GM12878 (cell line): ENCODE measurements around the gene FAM20A. TPM values are rescaled to one million over a fixed set of nuclear protein-coding genes. Genes with fewer than 3 reads are reported as not detected.

ENCODE experiments used
- ATAC-seq: fragments of 200-7000 bp; cut with Tn5 transposase; 3 replicates; pipeline ENCODE4 v1.9.1; 2020; ENCODE audit warnings: mild to moderate bottlenecking, moderate library complexity
- BruUV-seq: library from RNA; stranded (reverse); fragments of 400-500 nt; replicated peaks from 2 replicates; lab custom pipeline; 2021; lab: Mats Ljungman, UMichigan
- CTCF ChIA-PET: fragments of 300-600 bp; sonication (Branson Sonifier 250); formaldehyde crosslinking; extraction: SDS; loops from one replicate; lab custom pipeline; 2021; ENCODE audit warnings: inconsistent platforms; lab: Yijun Ruan, JAX
- POLR2A ChIA-PET: fragments of 350-600 bp; formaldehyde crosslinking; extraction: SDS; loops from one replicate; lab custom pipeline; 2021; ENCODE audit warnings: inconsistent platforms; lab: Charles Lee
- RAD21 ChIA-PET: fragments of 300-600 bp; sonication (Branson Sonifier 250); formaldehyde crosslinking; loops from one replicate; lab custom pipeline; 2023; ENCODE audit warnings: antibody characterized with exemption; ENCODE audit not compliant: unreplicated experiment; lab: Charles Lee
- SMC1A ChIA-PET: fragments of 300-600 bp; sonication (Branson Sonifier 250); formaldehyde crosslinking; loops from one replicate; lab custom pipeline; 2023; ENCODE audit not compliant: unreplicated experiment, uncharacterized antibody; lab: Charles Lee
- DNase-seq: peaks from one replicate; pipeline ENCODE4 v3.0.0-alpha.2; 2011; ENCODE audit warnings: low read depth, low spot score
- FAIRE-seq: peaks from 3 replicates; lab custom pipeline; 2011; peaks lifted over from hg19 to GRCh38; lab: Jason Lieb, UNC
- H2AFZ ChIP-seq: 2 replicates; pipeline ENCODE4 v1.6.0; 2011; ENCODE audit warnings: low read depth, low read length, control low read depth; ENCODE audit not compliant: control insufficient read depth
- H3K27ac ChIP-seq: 2 replicates; pipeline ENCODE4 v1.5.1; 2011; ENCODE audit warnings: control low read depth; ENCODE audit not compliant: control insufficient read depth, insufficient read depth
- H3K27me3 ChIP-seq, 2 experiments: replicated peaks in 1 of 2; 2 replicates each; pipeline versions ENCODE4 v1.6.0 to v1.6.1; 2011; ENCODE audit warnings: low read length in 1 of 2; ENCODE audit not compliant: control insufficient read depth in 2 of 2, insufficient read depth in 2 of 2
- H3K36me3 ChIP-seq, 2 experiments: 2 replicates each; pipeline ENCODE4 v1.5.1; 2011; ENCODE audit warnings: low read length in 1 of 2; ENCODE audit not compliant: control insufficient read depth in 2 of 2, insufficient read depth in 2 of 2
- H3K4me1 ChIP-seq: 2 replicates; pipeline ENCODE4 v1.6.1; 2011; ENCODE audit warnings: mild to moderate bottlenecking, low read length, moderate library complexity, mixed read lengths; ENCODE audit not compliant: control insufficient read depth, insufficient read depth
- H3K4me2 ChIP-seq: 2 replicates; pipeline ENCODE4 v1.6.0; 2011; ENCODE audit warnings: control low read depth; ENCODE audit not compliant: control insufficient read depth, insufficient read depth
- H3K4me3 ChIP-seq: fragments of 200-600 bp; sonication (generic); 2 replicates; pipeline ENCODE4 v1.5.1; 2016
- H3K79me2 ChIP-seq: 2 replicates; pipeline ENCODE4 v1.6.0; 2011; ENCODE audit warnings: low read length; ENCODE audit not compliant: control insufficient read depth, insufficient read depth
- H3K9ac ChIP-seq: 2 replicates; pipeline ENCODE4 v1.8.0; 2011; ENCODE audit warnings: low read length, control low read depth, mixed read lengths; ENCODE audit not compliant: control insufficient read depth, insufficient read depth
- H3K9me3 ChIP-seq: replicated peaks from 3 replicates; pipeline ENCODE4 v1.5.1; 2011; ENCODE audit warnings: mild to moderate bottlenecking, low read length; ENCODE audit not compliant: control insufficient read depth, insufficient read depth
- H4K20me1 ChIP-seq: 2 replicates; pipeline ENCODE4 v1.6.0; 2011; ENCODE audit not compliant: control insufficient read depth, insufficient read depth
- ETV6 ChIP-seq, 2 experiments: fragments of 450-650 bp in 1 of 2; IDR thresholded peaks in 1 of 2; conservative IDR thresholded peaks in 1 of 2; 2 replicates each; pipeline ENCODE4 v1.6.1; 2014; ENCODE audit warnings: antibody characterized with exemption in 1 of 2, borderline replicate concordance in 1 of 2, low read depth in 1 of 2, mild to moderate bottlenecking in 1 of 2, moderate library complexity in 1 of 2
- MXI1 ChIP-seq: fragments of 150-350 bp; IDR thresholded peaks from 2 replicates; pipeline ENCODE4 v1.6.1; 2011; ENCODE audit warnings: low read depth, mild to moderate bottlenecking, inconsistent platforms, low read length, improper control_type of control experiment
- MYB ChIP-seq: fragments of 150-350 bp; IDR thresholded peaks from 2 replicates; pipeline ENCODE4 v1.6.1; 2014; ENCODE audit warnings: mild to moderate bottlenecking, low read depth, low read length, borderline replicate concordance
- NFYB ChIP-seq: IDR thresholded peaks from 2 replicates; pipeline ENCODE4 v1.6.1; 2011; ENCODE audit warnings: low read depth, mild to moderate bottlenecking, low read length, improper control_type of control experiment, moderate library complexity; ENCODE audit not compliant: insufficient read depth
- SMARCA5 ChIP-seq: fragments of 450-650 bp; IDR thresholded peaks from 2 replicates; pipeline ENCODE4 v1.6.1; 2017; ENCODE audit warnings: mild to moderate bottlenecking
- SRF ChIP-seq, 2 experiments: IDR thresholded peaks; 2 replicates each; pipeline ENCODE4 v1.6.1; 2011; ENCODE audit warnings: low read depth in 2 of 2, low read length in 2 of 2, mild to moderate bottlenecking in 1 of 2, moderate library complexity in 1 of 2
- WGBS: methylation state at CpG from one replicate; pipeline ENCODE4 v1.1.6; 2016; ENCODE audit warnings: low lambda C conversion rate; ENCODE audit not compliant: insufficient replicate concordance, insufficient coverage; ENCODE audit errors: missing lambda C conversion rate; 5-methylcytosine and 5-hydroxymethylcytosine counted together
- in situ Hi-C: fragments of 300-500 bp; cut with MboI; formaldehyde crosslinking; loops from 9 replicates; pipeline ENCODE4 v1.14.3; 2018; ENCODE audit warnings: mixed read lengths
- intact Hi-C: fragments of 100-400 bp; cut with micrococcal nuclease; formaldehyde crosslinking; loops from one replicate; pipeline ENCODE4 v1.14.2; 2022; ENCODE audit not compliant: unreplicated experiment
- polyA plus RNA-seq, 11 experiments: library from polyadenylated mRNA; depleted of rRNA in 4 of 11; unstranded in 6 of 11; stranded (reverse) in 5 of 11; fragments of >200 nt; fragmentation: Nextera tagmentation in 4 of 11; fragmentation: Illumina TruSeq in 1 of 11; extraction: Ambion mirVana in 4 of 11; extraction: Trizol in 1 of 11; gene quantifications; 1 replicate in 1 of 11; 2 replicates in 10 of 11; pipeline versions ENCODE4 v1.2.1 to v1.2.3, GENCODE V29; 2011 to 2016; ENCODE audit warnings: inconsistent platforms in 2 of 11, missing spikeins in 2 of 11, low read depth in 1 of 11
- total RNA-seq, 4 experiments: library from RNA; depleted of rRNA in 3 of 4; stranded (reverse); fragments of >200 nt in 3 of 4; fragmentation: Illumina TruSeq in 1 of 4; extraction: Trizol in 1 of 4; gene quantifications; 2 replicates each; pipeline versions ENCODE4 v1.2.1 to v1.2.3, GENCODE V29; 2013 to 2021

The FAM20A gene
- total and polyA plus RNA-seq, 10 of the 15 experiments (the other 5 are each of a cell fraction or from before 2014, with no cell fraction given): 0.13 TPM; not detected in 9

- in situ Hi-C loops: no loop called here
- H3K79me2 ChIP-seq: no peaks in the 10 kb centered on the region
- no TSS peak for BruUV-seq
- H3K9ac ChIP-seq: no peak overlapping the region
- H3K4me2 ChIP-seq: no peak overlapping the region
- H3K27me3 ChIP-seq: peaks cover 0 to 2% of the 10 kb centered on the region in 2 experiments; a peak in 1 of 4 replicates
- intact Hi-C loops: no loop called here
- no peak overlapping the region for H3K4me3 ChIP-seq
- RAD21 ChIA-PET: no interaction called here
- no peaks in the 10 kb centered on the region for H3K36me3 ChIP-seq
- POLR2A ChIA-PET: no interaction called here
- no peak for TF ChIP-seq SRF (IDR thresholded peaks at IDR 0.05; ENCODE audit: low read depth in 2 of 2, low read length in 2 of 2)
- no peak for TF ChIP-seq NFYB
- TF ChIP-seq MXI1: no peak
- TF ChIP-seq MYB: no peak
- no peak for TF ChIP-seq SMARCA5
- TF ChIP-seq, all 136 proteins: peak for 0
- FAIRE-seq (no peak), ATAC-seq (no peak), DNase-seq (no peak)
- SMC1A ChIA-PET: no interaction called here
- Histone ChIP-seq H4K20me1 (no peaks in the 10 kb centered on the region), H3K27ac (no peak overlapping the region), H2AFZ (no peak overlapping the region), H3K4me1 (no peaks in the 10 kb centered on the region), H3K9me3 (no peaks in the 10 kb centered on the region; the same call in 2 of the 3 replicates)
- CTCF ChIA-PET: no interaction called here
- 71% methylated on average over 5 of the region's 5 CpGs for WGBS
Measured at GRCh38 chr17:68587026-68587425, 14.1 kb downstream of the FAM20A start.

GRCh38 chr17:68585643-68586042 is 15.5 kb downstream of the FAM20A start:
- H3K79me2 ChIP-seq: no peaks in the 10 kb centered on the region
- H3K4me2 ChIP-seq: no peak overlapping the region
- no peak overlapping the region for H3K9ac ChIP-seq
- no peak overlapping the region for H2AFZ ChIP-seq
- CTCF ChIA-PET: no interaction called here
- SMC1A ChIA-PET: no interaction called here
- RAD21 ChIA-PET: no interaction called here
- DNase-seq (no peak), FAIRE-seq (no peak), ATAC-seq (no peak)
- in situ Hi-C loops (no loop called here), intact Hi-C loops (no loop called here)
- no peaks in the 10 kb centered on the region; the same call in 2 of the 3 replicates for H3K9me3 ChIP-seq
- no peaks in the 10 kb centered on the region for H3K36me3 ChIP-seq
- no peak overlapping the region for H3K4me3 ChIP-seq
- H3K27ac ChIP-seq: no peak overlapping the region
- H3K27me3 ChIP-seq: no peaks in the 10 kb centered on the region
- WGBS: 17% methylated on average over 4 of the region's 4 CpGs
- BruUV-seq: no TSS peak
- H4K20me1 ChIP-seq: no peaks in the 10 kb centered on the region
- POLR2A ChIA-PET: no interaction called here
- TF ChIP-seq ETV6 (conservative IDR thresholded peaks at IDR 0.05 in 1 of 2, IDR thresholded peaks at IDR 0.05 in 1 of 2; ENCODE audit: borderline replicate concordance in 1 of 2, low read depth in 1 of 2): no peak
- no peaks in the 10 kb centered on the region for H3K4me1 ChIP-seq
